PC-3 (cell line): Measurements from ENCODE around the gene SRP68. TPM values are rescaled to one million over a fixed set of nuclear protein-coding genes. Genes with fewer than 3 reads are reported as not detected.

Experiments
- ATAC-seq: fragments of 200-7000 bp; cut with Tn5 transposase; 2 replicates; pipeline ENCODE4 v1.9.1; 2020; ENCODE audit warnings: mild to moderate bottlenecking, moderate library complexity
- BruUV-seq: library from RNA; stranded (reverse); fragments of 400-500 nt; replicated peaks from 2 replicates; lab custom pipeline; 2021; lab: Mats Ljungman, UMichigan
- CTCF ChIA-PET: fragments of 300-600 bp; sonication (Branson Sonifier 250); formaldehyde crosslinking; loops from one replicate; lab custom pipeline; 2022; ENCODE audit warnings: antibody characterized with exemption; lab: Charles Lee
- POLR2A ChIA-PET: fragments of 300-600 bp; sonication (Branson Sonifier 250); formaldehyde crosslinking; loops from one replicate; lab custom pipeline; 2022; ENCODE audit warnings: antibody characterized with exemption; ENCODE audit not compliant: unreplicated experiment; lab: Charles Lee
- DNase-seq: peaks from one replicate; pipeline ENCODE4 v3.0.0-alpha.2; 2015
- H2AFZ ChIP-seq: fragments of 300-600 bp; sonication (generic); 2 replicates; pipeline ENCODE4 v1.6.0; 2016; ENCODE audit warnings: antibody characterized with exemption, low read length
- H3F3A ChIP-seq: fragments of 300-600 bp; sonication (generic); one replicate; pipeline ENCODE4 v1.6.0; 2017; ENCODE audit warnings: antibody characterized with exemption, low read length, control low read depth, mild to moderate bottlenecking; ENCODE audit not compliant: unreplicated experiment
- H3K27ac ChIP-seq: fragments of 300-600 bp; sonication (generic); 2 replicates; pipeline ENCODE4 v1.5.1; 2016; ENCODE audit warnings: mild to moderate bottlenecking, low read length
- H3K27me3 ChIP-seq: fragments of 300-600 bp; sonication (generic); 2 replicates; pipeline ENCODE4 v1.6.1; 2016; ENCODE audit warnings: low read length, mixed read lengths
- H3K36me3 ChIP-seq: fragments of 300-600 bp; sonication (generic); 2 replicates; pipeline ENCODE4 v1.6.1; 2016; ENCODE audit warnings: low read depth, mixed run types, low read length, mixed read lengths
- H3K4me1 ChIP-seq: fragments of 300-600 bp; sonication (generic); 2 replicates; pipeline ENCODE4 v1.5.1; 2016; ENCODE audit warnings: low read length; ENCODE audit not compliant: insufficient read depth
- H3K4me2 ChIP-seq: fragments of 300-600 bp; sonication (generic); 2 replicates; pipeline ENCODE4 v1.6.0; 2016; ENCODE audit warnings: low read length
- H3K4me3 ChIP-seq: fragments of 300-600 bp; sonication (generic); 2 replicates; pipeline ENCODE4 v1.5.1; 2016; ENCODE audit warnings: mild to moderate bottlenecking, low read length, mixed read lengths
- H3K79me2 ChIP-seq: fragments of 300-600 bp; sonication (generic); 2 replicates; pipeline ENCODE4 v1.6.1; 2017; ENCODE audit warnings: low read length, mixed read lengths
- H3K9ac ChIP-seq: fragments of 300-600 bp; sonication (generic); 2 replicates; pipeline ENCODE4 v1.6.0; 2016; ENCODE audit warnings: mild to moderate bottlenecking, low read length
- H3K9me2 ChIP-seq: fragments of 300-600 bp; sonication (generic); replicated peaks from 2 replicates; pipeline ENCODE4 v1.6.1; 2016; ENCODE audit warnings: mixed run types, low read length, mixed read lengths
- H3K9me3 ChIP-seq: fragments of 300-600 bp; sonication (generic); 2 replicates; pipeline ENCODE4 v1.6.1; 2016; ENCODE audit warnings: low read length, mixed read lengths
- H4K20me1 ChIP-seq: fragments of 300-600 bp; sonication (generic); 2 replicates; pipeline ENCODE4 v1.6.1; 2016; ENCODE audit warnings: low read length, mixed read lengths
- EZH2 ChIP-seq: fragments of 300-600 bp; sonication (generic); IDR thresholded peaks from one replicate; pipeline ENCODE4 v1.6.1; 2017; ENCODE audit warnings: antibody characterized with exemption, mild to moderate bottlenecking, low read length; ENCODE audit not compliant: unreplicated experiment
- EZH2phosphoT487 ChIP-seq: fragments of 300-600 bp; sonication (generic); IDR thresholded peaks from 2 replicates; pipeline ENCODE4 v1.6.1; 2018; ENCODE audit warnings: mild to moderate bottlenecking, antibody characterized with exemption, low read length, borderline replicate concordance
- intact Hi-C: fragments of 100-400 bp; cut with micrococcal nuclease; formaldehyde crosslinking; loops from 2 replicates; pipeline ENCODE4 v1.9.0; 2023
- total RNA-seq: library from RNA; depleted of rRNA; stranded (reverse); fragments of >200 nt; gene quantifications from 2 replicates; pipeline ENCODE4 v1.2.3, GENCODE V29; 2014
- TF ChIP-seq, protein P1 (sequence below): fragments of 300-600 bp; sonication (generic); conservative IDR thresholded peaks from 2 replicates; pipeline ENCODE4 v1.5.1; 2017; ENCODE audit warnings: antibody characterized with exemption, low read depth, mild to moderate bottlenecking, low read length

SRP68 gene
- total RNA-seq, 1 experiment from 2014 or later, result 60.8 TPM

DNA sequence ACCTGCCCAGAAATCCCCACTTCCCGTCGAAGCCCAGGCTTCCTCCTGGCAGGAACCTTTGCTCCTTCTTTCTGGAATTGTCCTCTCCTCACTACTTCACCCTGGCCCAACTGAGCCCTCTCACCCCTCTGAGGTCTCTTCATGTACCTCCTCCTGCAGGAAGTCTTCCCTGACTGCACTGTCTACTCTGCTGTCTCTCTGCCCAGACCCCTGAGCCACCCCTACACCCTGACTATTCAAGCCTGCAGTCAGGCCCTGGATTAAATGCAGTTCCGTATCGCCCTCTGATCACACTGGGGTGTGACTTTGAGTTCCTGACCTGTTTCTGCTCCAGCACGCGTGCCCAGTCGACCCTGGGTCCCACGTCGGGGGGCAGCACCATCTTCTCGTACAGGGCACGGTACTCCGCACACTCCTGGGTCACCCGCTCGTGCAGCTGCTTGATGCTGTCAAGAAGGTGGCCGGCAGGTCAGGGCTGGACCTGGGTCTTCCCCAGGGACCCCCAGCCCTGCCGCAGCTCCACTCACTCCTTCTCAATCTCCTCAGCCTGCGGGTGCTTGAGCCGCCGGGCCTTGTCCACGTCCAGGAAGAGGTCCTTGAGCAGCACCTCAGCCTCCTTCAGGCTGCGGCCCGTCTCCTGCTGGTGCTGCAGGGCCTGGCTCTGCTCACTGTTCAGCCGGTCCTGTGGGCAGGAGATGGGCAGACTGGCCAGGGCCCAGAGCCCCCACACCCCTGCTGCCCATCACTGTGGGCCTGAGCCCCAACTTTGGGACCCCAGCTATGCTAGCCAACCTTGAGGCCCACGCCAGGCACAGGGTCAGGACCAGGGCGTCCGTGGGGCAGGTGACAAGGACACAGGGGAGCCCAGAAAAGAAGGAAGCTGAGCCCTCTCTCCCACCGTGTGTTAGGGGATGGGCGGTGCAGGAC lies 49.1 kb downstream of the SRP68 start:
- Histone ChIP-seq H3F3A (no peaks in the 10 kb centered on the region), H3K4me1 (peaks cover 21% of the 10 kb centered on the region), H3K79me2 (peaks cover 32% of the 10 kb centered on the region), H2AFZ (no peak overlapping the region), H3K36me3 (peaks cover 9% of the 10 kb centered on the region; the same call in 1 of the 2 replicates), H4K20me1 (0 out of 2 replicates have a peak, but pooled peaks cover 3% of the 10 kb centered on the region), H3K9me2 (no peaks in the 10 kb centered on the region), H3K9me3 (no peaks in the 10 kb centered on the region), H3K4me3 (no peak overlapping the region), H3K27me3 (no peaks in the 10 kb centered on the region), H3K9ac (no peak overlapping the region), H3K4me2 (no peak overlapping the region), H3K27ac (no peak overlapping the region)
- no peak for ATAC-seq
- CTCF ChIA-PET, result no interaction called here
- no TSS peak for BruUV-seq
- DNase-seq, result no peak
- POLR2A ChIA-PET, result no interaction called here
- TF ChIP-seq EZH2phosphoT487 (no peak), EZH2 (no peak)
- TF ChIP-seq, protein P1, sequence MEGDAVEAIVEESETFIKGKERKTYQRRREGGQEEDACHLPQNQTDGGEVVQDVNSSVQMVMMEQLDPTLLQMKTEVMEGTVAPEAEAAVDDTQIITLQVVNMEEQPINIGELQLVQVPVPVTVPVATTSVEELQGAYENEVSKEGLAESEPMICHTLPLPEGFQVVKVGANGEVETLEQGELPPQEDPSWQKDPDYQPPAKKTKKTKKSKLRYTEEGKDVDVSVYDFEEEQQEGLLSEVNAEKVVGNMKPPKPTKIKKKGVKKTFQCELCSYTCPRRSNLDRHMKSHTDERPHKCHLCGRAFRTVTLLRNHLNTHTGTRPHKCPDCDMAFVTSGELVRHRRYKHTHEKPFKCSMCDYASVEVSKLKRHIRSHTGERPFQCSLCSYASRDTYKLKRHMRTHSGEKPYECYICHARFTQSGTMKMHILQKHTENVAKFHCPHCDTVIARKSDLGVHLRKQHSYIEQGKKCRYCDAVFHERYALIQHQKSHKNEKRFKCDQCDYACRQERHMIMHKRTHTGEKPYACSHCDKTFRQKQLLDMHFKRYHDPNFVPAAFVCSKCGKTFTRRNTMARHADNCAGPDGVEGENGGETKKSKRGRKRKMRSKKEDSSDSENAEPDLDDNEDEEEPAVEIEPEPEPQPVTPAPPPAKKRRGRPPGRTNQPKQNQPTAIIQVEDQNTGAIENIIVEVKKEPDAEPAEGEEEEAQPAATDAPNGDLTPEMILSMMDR, result no peak
- intact Hi-C loops, result no loop called here

DNA sequence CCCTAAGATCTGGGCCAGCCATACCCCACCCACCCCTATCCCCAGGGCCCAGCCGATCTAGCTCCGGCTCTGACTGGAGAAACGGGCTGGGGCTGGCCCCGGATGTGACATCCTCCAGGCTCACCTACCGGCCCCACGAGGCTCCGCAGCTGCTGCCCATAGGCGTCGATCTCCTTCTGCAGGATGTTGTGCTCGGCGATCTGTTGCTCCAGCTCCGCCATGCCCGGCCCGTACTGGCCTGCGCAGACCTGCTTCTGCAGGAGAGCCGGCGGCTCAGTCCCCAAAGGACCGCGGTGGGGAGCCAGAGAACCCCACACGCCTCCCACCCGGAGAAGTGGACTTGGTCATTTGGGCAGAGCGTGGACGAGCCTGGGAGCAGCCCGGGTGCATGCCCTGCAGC lies 50.0 kb downstream of the SRP68 start:
- Histone ChIP-seq H3K27ac (no peak overlapping the region), H3K9ac (no peak overlapping the region), H3K4me3 (no peak overlapping the region), H4K20me1 (0 out of 2 replicates have a peak, but pooled peaks cover 3% of the 10 kb centered on the region), H2AFZ (no peak overlapping the region), H3K9me2 (no peaks in the 10 kb centered on the region), H3K4me1 (peaks cover 15% of the 10 kb centered on the region), H3K27me3 (no peaks in the 10 kb centered on the region), H3K9me3 (no peaks in the 10 kb centered on the region), H3F3A (no peaks in the 10 kb centered on the region), H3K4me2 (no peak overlapping the region), H3K79me2 (peaks cover 32% of the 10 kb centered on the region), H3K36me3 (peaks cover 14% of the 10 kb centered on the region)
- no TSS peak for BruUV-seq
- ChIA-PET POLR2A (no interaction called here), CTCF (no interaction called here)
- intact Hi-C loops, result no loop called here
- TF ChIP-seq, protein P1, result no peak
- TF ChIP-seq EZH2phosphoT487, result no peak
- no peak for TF ChIP-seq EZH2
- DNase-seq (no peak), ATAC-seq (no peak)
